Measurements from ENCODE around the gene ANKRD13A. TPM values are rescaled to one million over a fixed set of nuclear protein-coding genes. Genes with fewer than 3 reads are reported as not detected.

The ANKRD13A gene
- total RNA-seq, 2 donors from 2014 or later = 26.0 to 31.8 TPM

- Histone ChIP-seq H3K9me3 (no peaks in the 10 kb centered on the region), H3K36me3 (peaks cover 9% of the 10 kb centered on the region), H3K27ac (peak overlapping the region in 1 of 2 donors; percentile 89), H3K4me1 (peaks cover 0 to 30% of the 10 kb centered on the region in 2 donors), H3K4me3 (peak overlapping the region; percentile 97 to 100), H3K27me3 (no peaks in the 10 kb centered on the region)
- no peak for TF ChIP-seq CTCF (IDR thresholded peaks at IDR 0.05)
- DNase-seq (ENCODE audit: low spot score) = peak; percentile 1
Measured at GRCh38 chr12:109994401-109995175, 4.6 kb upstream of the ANKRD13A start.

- Histone ChIP-seq H3K36me3 (peaks cover 8% of the 10 kb centered on the region), H3K9me3 (no peaks in the 10 kb centered on the region), H3K27ac (peak overlapping the region; percentile 80 to 89), H3K27me3 (no peaks in the 10 kb centered on the region), H3K4me1 (peaks cover 0 to 34% of the 10 kb centered on the region in 2 donors), H3K4me3 (peak overlapping the region; percentile 97 to 100)
- peak; percentile 57 for DNase-seq (ENCODE audit: low spot score)
- no peak for TF ChIP-seq CTCF (IDR thresholded peaks at IDR 0.05)
Measured at GRCh38 chr12:109995361-109995685, 3.9 kb upstream of the ANKRD13A start.

- peaks cover 0 to 36% of the 10 kb centered on the region in 2 donors for H3K4me1 ChIP-seq
- H3K27me3 ChIP-seq = no peaks in the 10 kb centered on the region
- H3K27ac ChIP-seq = peak within 1 kb of the TSS; percentile 80 to 89
- peak within 1 kb of the TSS; percentile 97 to 100 for H3K4me3 ChIP-seq
- TF ChIP-seq CTCF (IDR thresholded peaks at IDR 0.05) = peak in 1 of 2 donors; percentile 11
- peaks cover 2% of the 10 kb centered on the region for H3K36me3 ChIP-seq
- H3K9me3 ChIP-seq = no peaks in the 10 kb centered on the region
- peak; percentile 97 for DNase-seq (ENCODE audit: low spot score)
Measured at GRCh38 chr12:109995686-109996482, 3.3 kb upstream of the ANKRD13A start, which contains the start of gene GIT2. GIT2 (minus strand) TSS chr12:109996368; CDS start chr12:109996224, 144 bp downstream.

GRCh38 chr12:109996483-109996853, 2.8 kb upstream of the ANKRD13A start:
- Histone ChIP-seq H3K4me1 (peaks cover 0 to 36% of the 10 kb centered on the region in 2 donors), H3K27ac (peak overlapping the region; percentile 80 to 89), H3K36me3 (no peaks in the 10 kb centered on the region), H3K4me3 (peak overlapping the region; percentile 97 to 100), H3K9me3 (no peaks in the 10 kb centered on the region), H3K27me3 (no peaks in the 10 kb centered on the region)
- no peak for TF ChIP-seq CTCF (IDR thresholded peaks at IDR 0.05)
- DNase-seq (ENCODE audit: low spot score) = peak; percentile 4

- DNase-seq (ENCODE audit: low spot score) = no peak
- H3K4me1 ChIP-seq = peaks cover 0 to 39% of the 10 kb centered on the region in 2 donors
- no peaks in the 10 kb centered on the region for H3K27me3 ChIP-seq
- H3K9me3 ChIP-seq = no peaks in the 10 kb centered on the region
- H3K27ac ChIP-seq = no peak overlapping the region
- no peak overlapping the region for H3K4me3 ChIP-seq
- H3K36me3 ChIP-seq = no peaks in the 10 kb centered on the region
- no peak for TF ChIP-seq CTCF (IDR thresholded peaks at IDR 0.05)
Measured at GRCh38 chr12:109997393-109997792, 1.8 kb upstream of the ANKRD13A start.
